Skeletal muscle satellite cell (primary cell): Measurements from ENCODE around the gene SIPA1L3.

Experiments used
- H3K27me3 ChIP-seq: 2 replicates; pipeline ENCODE4 v1.7.0; 2013; ENCODE audit warnings: low read length; ENCODE audit not compliant: control insufficient read depth, insufficient read depth
- H3K36me3 ChIP-seq: 2 replicates; pipeline ENCODE4 v1.7.0; 2013; ENCODE audit warnings: mild to moderate bottlenecking, control low read depth, low read length; ENCODE audit not compliant: insufficient read depth
- H3K4me1 ChIP-seq: 2 replicates; pipeline ENCODE4 v1.7.0; 2013; ENCODE audit warnings: low read length; ENCODE audit not compliant: control insufficient read depth, insufficient read depth
- H3K4me2 ChIP-seq: 2 replicates; pipeline ENCODE4 v1.7.0; 2013; ENCODE audit warnings: mild to moderate bottlenecking, low read length
- H3K4me3 ChIP-seq: 2 replicates; pipeline ENCODE4 v1.7.0; 2013; ENCODE audit warnings: low read length
- H3K9ac ChIP-seq: 2 replicates; pipeline ENCODE4 v1.7.0; 2013; ENCODE audit warnings: mild to moderate bottlenecking, low read depth, low read length, moderate library complexity
- H3K9me3 ChIP-seq: replicated peaks from 2 replicates; pipeline ENCODE4 v1.7.0; 2013; ENCODE audit warnings: mild to moderate bottlenecking, control low read depth, low read length

The SIPA1L3 gene

GRCh38 chr19:37966662-37967231 lies 59.7 kb downstream of the SIPA1L3 start:
- no peak overlapping the region for H3K4me3 ChIP-seq

GRCh38 chr19:37969695-37970094 lies 62.7 kb downstream of the SIPA1L3 start:
- Histone ChIP-seq H3K27me3 (no peaks in the 10 kb centered on the region), H3K9ac (no peak overlapping the region), H3K36me3 (no peaks in the 10 kb centered on the region), H3K9me3 (no peaks in the 10 kb centered on the region), H3K4me3 (no peak overlapping the region), H3K4me2 (no peak overlapping the region), H3K4me1 (peaks cover 9% of the 10 kb centered on the region)

More at GRCh38 chr19:37966662-37967231, 59.7 kb downstream of the SIPA1L3 start:
- Histone ChIP-seq H3K9ac (peak overlapping the region; percentile 26), H3K27me3 (no peaks in the 10 kb centered on the region), H3K9me3 (no peaks in the 10 kb centered on the region), H3K4me2 (peak overlapping the region; percentile 9), H3K36me3 (no peaks in the 10 kb centered on the region), H3K4me1 (peaks cover 32% of the 10 kb centered on the region)

- no peaks in the 10 kb centered on the region for H3K36me3 ChIP-seq
- H3K9ac ChIP-seq: no peak overlapping the region
- peaks cover 9% of the 10 kb centered on the region for H3K4me1 ChIP-seq
- no peak overlapping the region for H3K4me2 ChIP-seq
- H3K9me3 ChIP-seq: no peaks in the 10 kb centered on the region
- no peaks in the 10 kb centered on the region for H3K27me3 ChIP-seq
- H3K4me3 ChIP-seq: no peak overlapping the region
Measured at GRCh38 chr19:37970699-37971098, 63.7 kb downstream of the SIPA1L3 start.

- Histone ChIP-seq H3K27me3 (no peaks in the 10 kb centered on the region), H3K36me3 (no peaks in the 10 kb centered on the region), H3K4me1 (peaks cover 4% of the 10 kb centered on the region), H3K9me3 (no peaks in the 10 kb centered on the region), H3K9ac (no peak overlapping the region), H3K4me2 (no peak overlapping the region), H3K4me3 (no peak overlapping the region)
Measured at GRCh38 chr19:37972803-37973202, 65.8 kb downstream of the SIPA1L3 start.

- Histone ChIP-seq H3K9ac (no peak overlapping the region), H3K27me3 (no peaks in the 10 kb centered on the region), H3K4me3 (no peak overlapping the region), H3K4me2 (no peak overlapping the region), H3K9me3 (no peaks in the 10 kb centered on the region), H3K36me3 (no peaks in the 10 kb centered on the region), H3K4me1 (peaks cover 9% of the 10 kb centered on the region)
Measured at GRCh38 chr19:37973666-37974065, 66.7 kb downstream of the SIPA1L3 start.

- Histone ChIP-seq H3K9ac (no peak overlapping the region), H3K36me3 (no peaks in the 10 kb centered on the region), H3K4me2 (no peak overlapping the region), H3K4me1 (peaks cover 15% of the 10 kb centered on the region), H3K9me3 (no peaks in the 10 kb centered on the region), H3K27me3 (no peaks in the 10 kb centered on the region), H3K4me3 (no peak overlapping the region)
Measured at GRCh38 chr19:37975071-37975470, 68.1 kb downstream of the SIPA1L3 start.

- peaks cover 22% of the 10 kb centered on the region for H3K4me1 ChIP-seq
- no peak overlapping the region for H3K9ac ChIP-seq
- no peaks in the 10 kb centered on the region for H3K36me3 ChIP-seq
- H3K27me3 ChIP-seq: no peaks in the 10 kb centered on the region
- no peak overlapping the region for H3K4me3 ChIP-seq
- no peak overlapping the region for H3K4me2 ChIP-seq
- no peaks in the 10 kb centered on the region for H3K9me3 ChIP-seq
Measured at GRCh38 chr19:37975596-37976515, 68.8 kb downstream of the SIPA1L3 start.

- Histone ChIP-seq H3K9ac (no peak overlapping the region), H3K4me1 (peaks cover 23% of the 10 kb centered on the region), H3K27me3 (no peaks in the 10 kb centered on the region), H3K9me3 (no peaks in the 10 kb centered on the region), H3K36me3 (no peaks in the 10 kb centered on the region), H3K4me2 (no peak overlapping the region), H3K4me3 (no peak overlapping the region)
Measured at GRCh38 chr19:37977391-37977790, 70.4 kb downstream of the SIPA1L3 start.

- Histone ChIP-seq H3K4me1 (peaks cover 23% of the 10 kb centered on the region), H3K4me2 (peak overlapping the region; percentile 12), H3K27me3 (no peaks in the 10 kb centered on the region), H3K9ac (peak overlapping the region; percentile 22), H3K4me3 (no peak overlapping the region), H3K36me3 (no peaks in the 10 kb centered on the region), H3K9me3 (no peaks in the 10 kb centered on the region)
Measured at GRCh38 chr19:37977992-37978391, 71.0 kb downstream of the SIPA1L3 start.

- Histone ChIP-seq H3K27me3 (no peaks in the 10 kb centered on the region), H3K4me2 (no peak overlapping the region), H3K9me3 (no peaks in the 10 kb centered on the region), H3K4me1 (peaks cover 23% of the 10 kb centered on the region), H3K4me3 (no peak overlapping the region), H3K9ac (no peak overlapping the region), H3K36me3 (no peaks in the 10 kb centered on the region)
Measured at GRCh38 chr19:37979547-37980082, 72.6 kb downstream of the SIPA1L3 start.

- Histone ChIP-seq H3K4me1 (peaks cover 23% of the 10 kb centered on the region), H3K4me2 (no peak overlapping the region), H3K4me3 (no peak overlapping the region), H3K36me3 (no peaks in the 10 kb centered on the region), H3K9me3 (no peaks in the 10 kb centered on the region), H3K9ac (no peak overlapping the region), H3K27me3 (no peaks in the 10 kb centered on the region)
Measured at GRCh38 chr19:37980419-37981170, 73.6 kb downstream of the SIPA1L3 start.
